Stimulated activated CD4-positive, alpha-beta T cell treated with anti-CD3 and anti-CD28 coated beads, TNF-alpha, amount 100 ng/mL, for 48 hours (primary cell): Measurements from ENCODE around the gene SMIM41.
A peak's percentile ranks its signal among the peaks of the same experiment; 100 is the strongest.

Source experiments
- DNase-seq, 3 donors: peaks; one replicate each; pipeline ENCODE4 v3.0.0-alpha.2; 2020; ENCODE audit warnings: low read depth in 3 of 3

The SMIM41 gene

GRCh38 chr12:52079576-52080402 lies at the start of gene SMIM41:
Gene SMIM41 (plus strand): TSS chr12:52079704. CDS start chr12:52079780, 76 bp downstream.
- no peak for DNase-seq

- no peak for DNase-seq
Observed at GRCh38 chr12:52032446-52032803, 47.1 kb upstream of the SMIM41 start.

- peak; percentile 79 to 88 (median 80) for DNase-seq
Observed at GRCh38 chr12:52032804-52033445, 46.6 kb upstream of the SMIM41 start.

GRCh38 chr12:52033446-52034140 lies 45.9 kb upstream of the SMIM41 start:
- no peak for DNase-seq

GRCh38 chr12:52035190-52035589 lies 44.3 kb upstream of the SMIM41 start:
- no peak for DNase-seq

GRCh38 chr12:52035926-52036325 lies 43.6 kb upstream of the SMIM41 start:
- DNase-seq: no peak

GRCh38 chr12:52036587-52037171 lies 42.8 kb upstream of the SMIM41 start:
- peak; percentile 44 to 68 (median 54) for DNase-seq

GRCh38 chr12:52037248-52037861 lies 42.1 kb upstream of the SMIM41 start:
- DNase-seq: no peak

- no peak for DNase-seq
Observed at GRCh38 chr12:52038447-52038846, 41.1 kb upstream of the SMIM41 start.

GRCh38 chr12:52041035-52041434 lies 38.5 kb upstream of the SMIM41 start:
- no peak for DNase-seq

- no peak for DNase-seq
Observed at GRCh38 chr12:52041695-52042123, 37.8 kb upstream of the SMIM41 start.

GRCh38 chr12:52042706-52043385 lies 36.7 kb upstream of the SMIM41 start:
- no peak for DNase-seq

GRCh38 chr12:52043386-52044212 lies 35.9 kb upstream of the SMIM41 start:
- DNase-seq: no peak

- no peak for DNase-seq
Observed at GRCh38 chr12:52044292-52044983, 35.1 kb upstream of the SMIM41 start.

- DNase-seq: no peak
Observed at GRCh38 chr12:52045794-52046199, 33.7 kb upstream of the SMIM41 start.

- DNase-seq: no peak
Observed at GRCh38 chr12:52046859-52047258, 32.6 kb upstream of the SMIM41 start.

- DNase-seq: no peak
Observed at GRCh38 chr12:52049286-52049685, 30.2 kb upstream of the SMIM41 start.

GRCh38 chr12:52049688-52050087 lies 29.8 kb upstream of the SMIM41 start:
- DNase-seq: no peak

- no peak for DNase-seq
Observed at GRCh38 chr12:52050116-52050757, 29.3 kb upstream of the SMIM41 start.
